HTR-8/SVneo (cell line): ENCODE measurements around the gene FAM149B1.
"Not testable (repeated sequence)": the region's sequence is repeated elsewhere in the genome, so short reads cannot be mapped to it uniquely, and the experiment has no call there.

Experiments used
- DNase-seq: peaks from one replicate; pipeline ENCODE4 v3.0.0; 2011; ENCODE audit warnings: low spot score, mixed read lengths; ENCODE audit not compliant: insufficient read length
- FAIRE-seq: peaks from 2 replicates; lab custom pipeline; 2011; peaks lifted over from hg19 to GRCh38; lab: Jason Lieb, UNC

The FAM149B1 gene

GRCh38 chr10:73226663-73227062 lies 58.7 kb downstream of the FAM149B1 start:
- no peak for DNase-seq
- FAIRE-seq: no peak

DNA sequence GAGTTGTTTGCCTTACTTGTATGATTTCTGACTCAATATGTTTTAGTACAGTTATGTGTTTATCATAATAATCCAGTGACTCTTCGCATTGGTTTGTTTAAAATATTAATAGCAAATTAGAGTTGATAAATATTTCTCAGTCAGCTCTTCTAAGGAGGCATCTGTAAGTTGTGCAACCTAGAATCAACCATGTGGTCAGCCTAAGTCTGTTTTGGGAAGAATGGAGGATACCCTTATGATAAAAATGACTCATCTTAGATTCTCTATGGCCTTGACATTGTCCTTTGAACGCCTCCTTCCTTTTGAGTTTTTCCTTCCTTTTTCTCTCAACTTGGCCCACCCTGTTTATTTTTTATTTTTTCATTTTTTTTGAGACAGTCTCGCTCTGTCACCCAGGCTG lies 60.3 kb downstream of the FAM149B1 start:
- no peak for FAIRE-seq

DNA sequence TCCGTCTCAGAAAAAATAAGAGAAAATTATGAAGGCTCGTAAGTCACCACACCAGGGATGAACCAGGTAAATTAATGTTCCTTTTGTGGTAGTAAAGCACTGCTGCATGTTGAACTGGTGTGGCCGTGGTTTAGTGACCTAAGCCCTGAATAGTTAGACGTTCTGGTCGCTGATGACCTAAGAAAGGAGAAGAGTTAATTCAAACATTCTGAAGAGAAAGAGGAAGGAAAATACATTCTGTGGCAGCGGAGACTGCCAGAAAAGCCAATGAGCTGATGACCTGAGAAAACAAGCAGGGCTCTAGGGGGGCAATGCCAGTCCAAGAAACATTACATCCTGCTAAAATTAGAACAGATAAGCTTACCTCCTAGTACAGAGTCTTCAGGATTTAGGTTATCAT lies 61.6 kb downstream of the FAM149B1 start:
- FAIRE-seq (no peak), DNase-seq (no peak)

More for the DNA sequence above, 60.3 kb downstream of the FAM149B1 start:
- no peak for DNase-seq

- DNase-seq (no peak), FAIRE-seq (no peak)
Measured at GRCh38 chr10:73232887-73233286, 65.0 kb downstream of the FAM149B1 start.

DNA sequence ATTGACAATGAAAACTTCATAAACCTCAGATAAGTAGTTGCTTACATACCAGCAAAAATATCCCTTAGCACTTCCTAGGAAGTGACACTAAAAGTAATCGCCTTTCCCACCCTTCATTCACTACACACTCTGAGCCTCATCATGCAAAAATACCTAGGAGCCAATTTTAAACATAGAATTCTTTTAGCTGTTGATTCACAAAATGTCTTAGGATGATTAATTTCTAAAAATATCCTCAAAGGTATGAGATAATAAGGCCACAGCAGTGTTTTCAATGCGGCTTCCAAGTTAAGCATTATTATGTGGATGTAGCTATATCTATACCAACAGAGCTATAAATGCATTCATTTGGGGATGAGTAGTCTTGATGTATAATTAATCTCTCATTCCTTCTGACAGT lies 66.0 kb downstream of the FAM149B1 start:
- DNase-seq (no peak), FAIRE-seq (no peak)

GRCh38 chr10:73234695-73235094 lies 66.8 kb downstream of the FAM149B1 start:
- FAIRE-seq (no peak), DNase-seq (no peak)

- FAIRE-seq (no peak), DNase-seq (no peak)
Measured at GRCh38 chr10:73238990-73239566, 71.2 kb downstream of the FAM149B1 start.

DNA sequence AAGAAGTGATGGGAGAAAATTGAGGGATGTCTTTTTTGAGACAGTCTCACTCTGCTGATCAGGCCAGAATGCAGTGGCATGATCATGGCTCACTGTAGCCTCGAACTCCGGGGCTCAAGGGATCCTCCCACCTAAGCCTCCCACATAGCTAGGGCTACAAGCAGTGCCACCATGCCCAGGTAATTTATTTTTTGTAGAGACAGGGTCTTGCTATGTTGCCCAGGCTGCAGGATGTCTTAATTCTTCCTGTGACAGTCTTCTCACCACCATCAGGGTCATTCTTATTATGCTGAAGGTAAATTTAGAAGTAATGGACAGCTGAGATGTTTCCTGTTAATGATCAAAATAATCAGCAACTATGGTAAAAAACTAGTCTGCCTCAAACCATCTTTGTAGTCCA lies 72.0 kb downstream of the FAM149B1 start:
- DNase-seq: no peak
- FAIRE-seq: no peak

- DNase-seq (no peak), FAIRE-seq (no peak)
Measured at GRCh38 chr10:73244866-73245477, 77.1 kb downstream of the FAM149B1 start.

- DNase-seq (no peak), FAIRE-seq (no peak)
Measured at GRCh38 chr10:73246322-73246645, 78.4 kb downstream of the FAM149B1 start.

DNA sequence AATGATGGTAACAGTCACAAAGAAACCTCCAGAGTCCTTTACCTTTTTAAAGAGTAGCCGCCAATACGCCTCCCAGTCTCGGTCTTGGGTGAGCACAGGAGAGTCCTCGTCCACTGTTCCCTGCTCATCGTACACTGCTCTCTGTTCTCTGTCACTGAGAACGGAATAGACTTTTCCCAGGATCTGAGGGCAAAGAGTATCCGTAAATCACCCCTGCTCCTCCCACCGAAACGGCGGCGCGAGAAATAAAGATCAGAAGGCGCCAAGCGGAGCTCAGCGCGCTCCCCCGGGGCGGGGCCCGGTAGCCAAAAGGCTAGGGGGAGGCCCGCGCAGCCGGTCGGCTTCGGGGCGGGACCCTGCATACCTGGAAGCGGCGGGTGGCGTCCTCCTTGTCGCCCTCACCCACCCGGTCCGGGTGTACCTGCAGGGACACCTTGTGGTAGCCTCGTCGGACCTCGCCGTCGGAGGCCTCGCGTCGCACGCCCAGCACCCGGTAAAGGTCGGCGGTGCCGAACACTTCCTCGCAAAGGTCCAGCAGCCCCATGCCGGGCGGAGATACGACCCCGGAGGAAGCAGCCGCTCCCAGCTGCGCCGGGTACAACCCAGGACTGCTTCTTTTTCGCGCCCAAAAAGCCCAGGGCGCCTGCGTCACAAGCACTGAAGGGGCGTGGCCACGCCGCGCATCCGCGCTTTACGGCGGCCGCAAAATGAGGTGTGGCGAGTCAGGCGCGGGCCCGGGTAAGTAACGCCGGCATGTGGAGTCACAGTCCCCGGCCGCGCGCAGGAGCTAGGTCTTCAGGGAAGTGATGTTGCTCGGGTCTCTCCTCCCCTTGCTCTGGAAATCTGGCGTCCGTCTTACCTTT lies 79.0 kb downstream of the FAM149B1 start, which contains the start of gene DNAJC9:
TSS of gene DNAJC9 (minus strand) at position 610 of the 863 bp plus-strand sequence. CDS start at position 544, 66 bp downstream.
- DNase-seq (peak; percentile 90), FAIRE-seq (peak; percentile 46)

DNA sequence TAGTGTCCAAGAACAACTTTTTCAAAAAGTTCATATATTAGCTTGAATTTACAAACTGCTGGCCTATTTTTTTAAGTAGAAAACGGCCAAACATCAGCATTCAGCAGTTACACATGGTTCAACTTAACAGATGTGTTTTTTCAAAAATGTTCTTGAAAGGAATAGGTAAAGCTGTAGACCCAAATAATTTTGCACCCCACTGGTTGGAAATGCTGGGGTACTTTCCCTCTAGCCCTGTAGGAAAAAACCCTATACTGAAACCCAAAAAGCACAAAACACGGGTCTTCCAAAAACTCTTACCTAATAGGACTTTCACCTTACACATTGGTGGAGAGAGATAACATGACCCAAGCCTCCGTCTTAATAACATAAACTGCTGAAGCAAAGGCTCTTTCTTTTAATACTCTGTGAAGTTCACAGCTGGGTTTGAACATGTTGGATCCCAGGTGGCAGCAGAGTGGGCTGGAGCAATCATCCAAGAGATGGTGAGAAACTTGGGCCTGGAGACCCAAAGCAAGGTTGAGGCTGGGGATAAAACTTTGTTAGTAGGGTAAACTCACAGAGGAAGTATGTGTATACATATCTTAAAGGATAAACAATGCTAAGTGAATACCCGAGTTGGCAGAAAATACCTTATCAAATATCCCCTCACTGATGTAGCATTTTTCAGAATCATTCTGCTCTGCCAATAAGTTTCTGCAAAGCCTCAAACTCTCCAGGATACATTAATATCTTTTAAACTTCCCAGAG lies 79.8 kb downstream of the FAM149B1 start:
- DNase-seq (no peak), FAIRE-seq (no peak)

DNA sequence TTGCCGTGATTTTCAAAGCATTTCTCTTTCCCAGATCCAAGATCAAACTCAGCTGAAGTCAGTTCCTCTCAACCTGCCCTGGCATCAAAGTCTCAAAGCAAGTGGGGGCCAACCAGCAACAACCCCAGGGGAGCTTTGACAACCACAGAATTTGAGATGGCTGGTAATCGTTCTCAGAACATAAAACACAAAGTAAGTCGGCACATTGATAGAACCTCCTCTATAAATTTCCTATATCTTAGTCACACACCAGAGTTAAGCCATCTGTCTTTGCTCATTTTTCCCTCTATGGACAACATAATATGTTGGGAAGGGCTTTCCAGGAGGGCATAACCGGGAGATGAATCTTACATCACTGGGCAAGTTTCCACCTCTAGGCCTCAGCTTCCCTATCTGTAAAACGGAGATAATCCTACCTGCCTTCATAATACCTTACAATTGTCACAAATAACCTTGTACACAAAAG lies 80.4 kb downstream of the FAM149B1 start:
- DNase-seq: no peak
- no peak for FAIRE-seq

DNA sequence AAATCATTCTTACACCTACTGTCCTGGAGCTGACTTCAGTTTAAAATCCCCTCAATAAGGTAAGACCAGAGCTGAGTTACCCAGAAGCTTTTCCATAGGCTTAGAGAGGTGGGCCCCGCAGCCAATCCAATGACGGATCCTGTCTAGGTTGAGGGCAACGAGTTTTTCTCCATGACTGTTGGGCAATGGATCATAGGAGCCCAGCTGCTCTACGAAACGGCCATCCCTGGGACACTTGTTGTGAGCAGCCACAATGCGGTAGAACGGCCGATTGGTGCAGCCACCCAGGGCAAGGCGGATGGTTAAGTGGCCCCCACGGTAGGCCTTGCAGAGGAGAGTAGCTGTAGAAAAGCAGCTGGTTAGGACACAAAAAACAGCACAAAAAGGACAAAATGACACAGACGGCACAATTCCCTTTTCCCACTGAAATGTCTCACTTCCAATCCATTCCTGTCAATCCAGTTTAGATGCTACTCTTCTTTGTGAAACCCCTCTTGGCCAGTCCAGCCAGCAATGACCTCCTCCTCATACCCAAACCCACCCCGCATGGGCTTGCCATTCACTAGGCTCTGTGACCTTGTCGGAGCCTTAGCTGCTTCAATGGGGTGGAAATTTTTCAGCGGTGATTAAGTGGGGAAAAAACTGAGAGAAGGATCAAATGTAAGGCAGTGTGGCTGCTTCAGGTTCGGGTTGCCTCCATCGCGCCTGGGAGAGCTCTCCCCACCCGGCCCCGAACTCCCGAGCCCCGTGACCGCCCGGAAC lies 83.9 kb downstream of the FAM149B1 start:
- FAIRE-seq (no peak), DNase-seq (no peak)

- DNase-seq (peak; percentile 92), FAIRE-seq (peak; percentile 95)
Measured at GRCh38 chr10:73252445-73253224, 84.7 kb downstream of the FAM149B1 start, which contains the start of gene MRPS16. Gene MRPS16, minus strand, starts transcription at chr10:73252644. Its CDS starts 162 bp downstream, at chr10:73252482.

- DNase-seq: no peak
- no peak for FAIRE-seq
Measured at GRCh38 chr10:73253225-73253555, 85.3 kb downstream of the FAM149B1 start.

GRCh38 chr10:73258612-73259011 lies 90.7 kb downstream of the FAM149B1 start:
- DNase-seq, FAIRE-seq: not testable (repeated sequence)

- FAIRE-seq (no peak), DNase-seq (no peak)
Measured at GRCh38 chr10:73261362-73261995, 93.6 kb downstream of the FAM149B1 start.
